GM19238 (cell line): ENCODE data around the gene ZNF93.
"Not testable (repeated sequence)": the region's sequence is repeated elsewhere in the genome, so short reads cannot be mapped to it uniquely, and the experiment has no call there.

Experiments used
- DNase-seq: peaks from one replicate; pipeline ENCODE4 v3.0.0; 2011; ENCODE audit warnings: low spot score; ENCODE audit not compliant: insufficient read length

The ZNF93 gene

GRCh38 chr19:19900729-19901444 lies at the start of gene ZNF93:
Gene ZNF93, plus strand, starts transcription at chr19:19900946. Its CDS starts 143 bp downstream, at chr19:19901089.
- DNase-seq = peak; percentile 73

- not testable (repeated sequence) for DNase-seq
Measured at GRCh38 chr19:19851740-19852139, 49.0 kb upstream of the ZNF93 start.

GRCh38 chr19:19858751-19859150 lies 42.0 kb upstream of the ZNF93 start:
- no peak for DNase-seq

- no peak for DNase-seq
Measured at GRCh38 chr19:19860756-19861390, 39.9 kb upstream of the ZNF93 start.

- peak; percentile 74 for DNase-seq
Measured at GRCh38 chr19:19865750-19866610, 34.8 kb upstream of the ZNF93 start, which contains the start of gene ZNF253. Gene ZNF253, plus strand, starts transcription at chr19:19865882. Its CDS starts 115 bp downstream, at chr19:19865997.

- DNase-seq = peak; percentile 33
Measured at GRCh38 chr19:19866611-19867248, 34.0 kb upstream of the ZNF93 start.

GRCh38 chr19:19870086-19870485 lies 30.7 kb upstream of the ZNF93 start:
- DNase-seq = not testable (repeated sequence)

GRCh38 chr19:19871932-19872331 lies 28.8 kb upstream of the ZNF93 start:
- no peak for DNase-seq

GRCh38 chr19:19873381-19873780 lies 27.4 kb upstream of the ZNF93 start:
- no peak for DNase-seq

- no peak for DNase-seq
Measured at GRCh38 chr19:19877724-19878123, 23.0 kb upstream of the ZNF93 start.

GRCh38 chr19:19884583-19884982 lies 16.2 kb upstream of the ZNF93 start:
- DNase-seq = no peak

GRCh38 chr19:19892055-19892941 lies 8.4 kb upstream of the ZNF93 start:
- DNase-seq = not testable (repeated sequence)

GRCh38 chr19:19900139-19900728 lies 512 bp upstream of the ZNF93 start:
- no peak for DNase-seq

GRCh38 chr19:19907551-19907950 lies 6.8 kb downstream of the ZNF93 start:
- not testable (repeated sequence) for DNase-seq

GRCh38 chr19:19909654-19910053 lies 8.9 kb downstream of the ZNF93 start:
- no peak for DNase-seq

GRCh38 chr19:19911150-19911549 lies 10.4 kb downstream of the ZNF93 start:
- no peak for DNase-seq

GRCh38 chr19:19914596-19914995 lies 13.8 kb downstream of the ZNF93 start:
- no peak for DNase-seq

GRCh38 chr19:19930417-19930816 lies 29.7 kb downstream of the ZNF93 start:
- DNase-seq = not testable (repeated sequence)

GRCh38 chr19:19933432-19934314 lies 32.9 kb downstream of the ZNF93 start:
- not testable (repeated sequence) for DNase-seq
